Upper lobe of left lung (tissue), 6 donors: ENCODE data around the gene TRAPPC8. TPM values are rescaled to one million over a fixed set of nuclear protein-coding genes. Genes with fewer than 3 reads are reported as not detected.

Experiments
- ATAC-seq, 2 donors: fragments of 200-7000 bp; cut with Tn5 transposase; one replicate each; pipeline ENCODE4 v1.9.1; 2022; ENCODE audit warnings: mild to moderate bottlenecking in 2 of 2, moderate library complexity in 2 of 2; ENCODE audit not compliant: low FRiP score in 2 of 2
- DNase-seq, 2 donors: peaks; one replicate each; pipeline ENCODE4 v3.0.0-alpha.2; 2019 to 2020
- H3K27ac ChIP-seq, 4 donors: fragments of 200-600 bp; sonication (generic); one replicate each; pipeline ENCODE4 v1.5.1; 2016 to 2019
- H3K27me3 ChIP-seq, 4 donors: fragments of 200-600 bp; sonication (generic); one replicate each; pipeline ENCODE4 v1.5.1; 2017 to 2019
- H3K36me3 ChIP-seq, 4 donors: fragments of 200-600 bp; sonication (generic); one replicate each; pipeline ENCODE4 v1.5.1; 2016 to 2019
- H3K4me1 ChIP-seq, 4 donors: fragments of 200-600 bp; sonication (generic); one replicate each; pipeline ENCODE4 v1.5.1; 2018 to 2019
- H3K4me3 ChIP-seq, 4 donors: fragments of 200-600 bp; sonication (generic); one replicate each; pipeline ENCODE4 v1.5.1; 2017 to 2019; ENCODE audit warnings: mild to moderate bottlenecking in 2 of 4, moderate library complexity in 1 of 4
- H3K9me3 ChIP-seq, 4 donors: fragments of 200-600 bp; sonication (generic); one replicate each; pipeline ENCODE4 v1.5.1; 2018 to 2019
- EP300 ChIP-seq, 4 donors: sonication (generic); formaldehyde crosslinking; IDR thresholded peaks; one replicate each; pipeline ENCODE4 v1.5.1; 2017; ENCODE audit warnings: antibody characterized with exemption in 4 of 4, control low read depth in 2 of 4
- POLR2A ChIP-seq, 4 donors: fragments of 450-650 bp; IDR thresholded peaks; one replicate each; pipeline ENCODE4 v1.5.1; 2016 to 2017; ENCODE audit warnings: antibody characterized with exemption in 4 of 4, mild to moderate bottlenecking in 2 of 4
- POLR2AphosphoS5 ChIP-seq, 2 donors: sonication (generic); formaldehyde crosslinking; IDR thresholded peaks; one replicate each; pipeline ENCODE4 v1.5.1; 2017; ENCODE audit warnings: antibody characterized with exemption in 2 of 2
- WGBS, 2 donors: methylation state at CpG; one replicate each; pipeline ENCODE4 v1.1.5; 2017 to 2018; 5-methylcytosine and 5-hydroxymethylcytosine counted together
- total RNA-seq, 6 donors: library from RNA; depleted of rRNA in 4 of 6; stranded (reverse); fragments of >200 nt in 4 of 6; gene quantifications; one replicate each; pipeline versions ENCODE4 v1.1.0 to v1.2.1, GENCODE V29; 2016 to 2021
- TF ChIP-seq, protein P1 (sequence below), 6 experiments: fragments of 450-650 bp in 4 of 6; fragments of 200-600 bp in 2 of 6; sonication (generic) in 2 of 6; IDR thresholded peaks; one replicate each; pipeline ENCODE4 v1.5.1; 2016 to 2019; ENCODE audit warnings: antibody characterized with exemption in 6 of 6
- donor health status: DM: no; HTN: no; CAD: no; lungs with moderate emphysema.
- donor health status: DM: no; HTN: yes; CAD: no; lungs with severe emphysema.

TRAPPC8 gene, protein sequence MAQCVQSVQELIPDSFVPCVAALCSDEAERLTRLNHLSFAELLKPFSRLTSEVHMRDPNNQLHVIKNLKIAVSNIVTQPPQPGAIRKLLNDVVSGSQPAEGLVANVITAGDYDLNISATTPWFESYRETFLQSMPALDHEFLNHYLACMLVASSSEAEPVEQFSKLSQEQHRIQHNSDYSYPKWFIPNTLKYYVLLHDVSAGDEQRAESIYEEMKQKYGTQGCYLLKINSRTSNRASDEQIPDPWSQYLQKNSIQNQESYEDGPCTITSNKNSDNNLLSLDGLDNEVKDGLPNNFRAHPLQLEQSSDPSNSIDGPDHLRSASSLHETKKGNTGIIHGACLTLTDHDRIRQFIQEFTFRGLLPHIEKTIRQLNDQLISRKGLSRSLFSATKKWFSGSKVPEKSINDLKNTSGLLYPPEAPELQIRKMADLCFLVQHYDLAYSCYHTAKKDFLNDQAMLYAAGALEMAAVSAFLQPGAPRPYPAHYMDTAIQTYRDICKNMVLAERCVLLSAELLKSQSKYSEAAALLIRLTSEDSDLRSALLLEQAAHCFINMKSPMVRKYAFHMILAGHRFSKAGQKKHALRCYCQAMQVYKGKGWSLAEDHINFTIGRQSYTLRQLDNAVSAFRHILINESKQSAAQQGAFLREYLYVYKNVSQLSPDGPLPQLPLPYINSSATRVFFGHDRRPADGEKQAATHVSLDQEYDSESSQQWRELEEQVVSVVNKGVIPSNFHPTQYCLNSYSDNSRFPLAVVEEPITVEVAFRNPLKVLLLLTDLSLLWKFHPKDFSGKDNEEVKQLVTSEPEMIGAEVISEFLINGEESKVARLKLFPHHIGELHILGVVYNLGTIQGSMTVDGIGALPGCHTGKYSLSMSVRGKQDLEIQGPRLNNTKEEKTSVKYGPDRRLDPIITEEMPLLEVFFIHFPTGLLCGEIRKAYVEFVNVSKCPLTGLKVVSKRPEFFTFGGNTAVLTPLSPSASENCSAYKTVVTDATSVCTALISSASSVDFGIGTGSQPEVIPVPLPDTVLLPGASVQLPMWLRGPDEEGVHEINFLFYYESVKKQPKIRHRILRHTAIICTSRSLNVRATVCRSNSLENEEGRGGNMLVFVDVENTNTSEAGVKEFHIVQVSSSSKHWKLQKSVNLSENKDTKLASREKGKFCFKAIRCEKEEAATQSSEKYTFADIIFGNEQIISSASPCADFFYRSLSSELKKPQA (N-terminal part only)
- 10 to 100 TPM; 14.1 to 56.4 (median 40.2) TPM for total RNA-seq

DNA sequence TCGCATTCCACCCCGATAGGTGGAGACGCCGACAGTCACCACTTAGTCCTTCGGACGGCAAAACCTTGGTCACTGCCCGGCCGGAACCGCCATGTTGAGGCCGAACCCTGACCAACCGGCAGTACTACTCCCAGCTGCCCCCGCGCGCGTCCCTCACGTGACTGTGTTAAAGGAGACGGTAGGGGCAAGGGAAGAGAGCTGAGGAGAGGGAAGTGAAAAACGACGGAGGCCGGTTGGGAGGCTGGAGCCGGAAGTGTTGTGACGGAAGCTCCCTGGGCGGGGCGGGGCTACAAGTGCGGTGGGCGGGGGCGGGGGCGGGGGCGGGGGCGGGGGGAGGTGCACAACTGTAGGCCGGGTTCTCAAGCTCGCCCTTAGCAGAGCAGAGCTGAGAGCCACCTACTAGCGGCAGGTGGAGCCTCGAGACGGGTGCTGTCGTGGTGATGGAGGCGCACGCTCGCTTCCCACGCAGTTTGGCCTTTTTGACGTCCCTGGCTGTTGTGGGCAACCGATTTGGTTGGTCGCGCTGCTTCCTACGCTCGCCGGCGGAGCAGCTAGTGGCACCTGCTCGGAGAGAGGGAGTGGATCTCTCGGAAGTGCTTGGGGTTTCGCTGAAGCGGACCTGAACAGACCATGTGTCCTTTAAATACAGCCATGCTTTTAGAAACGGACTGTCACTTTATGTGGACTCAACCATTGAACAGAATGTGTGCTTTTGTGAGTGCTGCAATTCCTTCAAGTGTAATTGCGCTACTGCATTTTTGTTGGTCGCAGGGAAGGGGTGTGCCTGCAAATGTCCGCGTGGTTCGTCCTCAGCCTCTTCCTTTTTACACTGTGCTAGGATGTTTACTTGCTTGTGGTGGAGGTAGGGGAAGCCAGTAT, at the start of gene TRAPPC8:
TRAPPC8 (minus strand) TSS at position 130 of the 879 bp plus-strand sequence. CDS start 364 bp downstream, outside the sequence.
- TF ChIP-seq POLR2A (IDR thresholded peaks at IDR 0.05) = peak in 2 of 4 donors; percentile 12 to 73
- TF ChIP-seq, protein P1, sequence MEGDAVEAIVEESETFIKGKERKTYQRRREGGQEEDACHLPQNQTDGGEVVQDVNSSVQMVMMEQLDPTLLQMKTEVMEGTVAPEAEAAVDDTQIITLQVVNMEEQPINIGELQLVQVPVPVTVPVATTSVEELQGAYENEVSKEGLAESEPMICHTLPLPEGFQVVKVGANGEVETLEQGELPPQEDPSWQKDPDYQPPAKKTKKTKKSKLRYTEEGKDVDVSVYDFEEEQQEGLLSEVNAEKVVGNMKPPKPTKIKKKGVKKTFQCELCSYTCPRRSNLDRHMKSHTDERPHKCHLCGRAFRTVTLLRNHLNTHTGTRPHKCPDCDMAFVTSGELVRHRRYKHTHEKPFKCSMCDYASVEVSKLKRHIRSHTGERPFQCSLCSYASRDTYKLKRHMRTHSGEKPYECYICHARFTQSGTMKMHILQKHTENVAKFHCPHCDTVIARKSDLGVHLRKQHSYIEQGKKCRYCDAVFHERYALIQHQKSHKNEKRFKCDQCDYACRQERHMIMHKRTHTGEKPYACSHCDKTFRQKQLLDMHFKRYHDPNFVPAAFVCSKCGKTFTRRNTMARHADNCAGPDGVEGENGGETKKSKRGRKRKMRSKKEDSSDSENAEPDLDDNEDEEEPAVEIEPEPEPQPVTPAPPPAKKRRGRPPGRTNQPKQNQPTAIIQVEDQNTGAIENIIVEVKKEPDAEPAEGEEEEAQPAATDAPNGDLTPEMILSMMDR (IDR thresholded peaks at IDR 0.05) = peak in 3 of 6 experiments; percentile 9 to 17 (median 13)
- peak; percentile 90 to 96 for TF ChIP-seq POLR2AphosphoS5 (IDR thresholded peaks at IDR 0.05)
- peak in 2 of 4 donors; percentile 11 to 63 for TF ChIP-seq EP300 (IDR thresholded peaks at IDR 0.05)
- DNase-seq (peak; percentile 97 to 98), ATAC-seq (peak; percentile 98 to 99)
- Histone ChIP-seq H3K27ac (peak within 1 kb of the TSS; percentile 94 to 99 (median 96)), H3K4me3 (peak within 1 kb of the TSS; percentile 56 to 98 (median 78)), H3K27me3 (no peaks in the 10 kb centered on the region), H3K4me1 (peaks cover 22 to 43% (median 28%) of the 10 kb centered on the region in 4 donors), H3K36me3 (no peaks in the 10 kb centered on the region), H3K9me3 (no peaks in the 10 kb centered on the region)
- 0 to 1% methylated on average over 29 to 37 of the region's 58 CpGs for WGBS, 2 donors

DNA sequence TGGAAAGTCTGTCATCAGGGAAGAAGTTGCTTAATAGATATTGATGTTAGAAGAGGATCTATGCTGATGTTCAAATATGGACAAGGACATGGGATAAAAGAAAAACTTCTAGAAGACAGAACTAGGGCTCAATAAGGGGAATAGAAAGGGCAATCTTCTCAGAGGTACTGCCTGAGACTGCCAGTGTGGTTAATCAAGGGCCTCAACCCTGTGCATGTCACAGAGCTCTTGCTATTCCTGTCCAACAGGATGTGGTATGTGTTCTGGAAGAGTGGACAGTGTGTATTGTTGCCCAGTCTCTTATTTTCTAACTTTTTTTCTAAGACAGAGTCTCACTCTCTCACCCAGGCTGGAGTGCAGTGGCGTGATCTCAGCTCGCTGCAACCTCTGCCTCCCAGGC, 47.9 kb upstream of the TRAPPC8 start:
- 94 to 95% methylated on average over 2 of the region's 2 CpGs for WGBS, 2 donors
- no peaks in the 10 kb centered on the region for H3K27me3 ChIP-seq
- DNase-seq (no peak), ATAC-seq (no peak)
- H3K4me1 ChIP-seq = peaks cover 5 to 10% (median 7%) of the 10 kb centered on the region in 4 donors
- no peak overlapping the region for H3K4me3 ChIP-seq
- no peak for TF ChIP-seq EP300 (IDR thresholded peaks at IDR 0.05)
- TF ChIP-seq, protein P1 (IDR thresholded peaks at IDR 0.05) = no peak
- no peak for TF ChIP-seq POLR2AphosphoS5 (IDR thresholded peaks at IDR 0.05)
- TF ChIP-seq POLR2A (IDR thresholded peaks at IDR 0.05) = no peak
- H3K27ac ChIP-seq = no peak overlapping the region
- H3K36me3 ChIP-seq = no peaks in the 10 kb centered on the region
- H3K9me3 ChIP-seq = no peaks in the 10 kb centered on the region

DNA sequence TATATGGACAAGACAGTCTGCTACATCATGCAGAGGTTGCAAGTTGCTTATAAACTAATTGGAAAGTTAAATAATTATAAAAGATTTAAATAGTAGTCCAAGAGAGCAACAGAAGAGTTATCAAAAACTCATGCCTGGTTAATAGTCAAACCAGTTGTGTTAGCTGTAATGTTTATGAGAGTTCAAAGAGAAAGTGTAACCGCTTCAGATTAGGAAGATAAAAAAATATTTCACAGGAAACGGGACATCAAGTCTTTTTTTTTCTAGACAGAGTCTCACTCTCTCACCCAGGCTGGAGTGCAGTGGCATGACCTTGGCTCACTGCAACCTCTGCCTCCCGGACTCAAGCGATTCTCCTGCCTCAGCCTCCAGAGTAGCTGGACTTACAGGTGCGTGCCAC, 41.0 kb upstream of the TRAPPC8 start:
- Histone ChIP-seq H3K4me1 (peaks cover 6 to 11% (median 9%) of the 10 kb centered on the region in 4 donors), H3K27ac (no peak overlapping the region), H3K27me3 (no peaks in the 10 kb centered on the region), H3K9me3 (no peaks in the 10 kb centered on the region), H3K36me3 (no peaks in the 10 kb centered on the region), H3K4me3 (no peak overlapping the region)
- DNase-seq = no peak
- no peak for ATAC-seq
- TF ChIP-seq EP300 (IDR thresholded peaks at IDR 0.05) (no peak), POLR2AphosphoS5 (IDR thresholded peaks at IDR 0.05) (no peak)
- TF ChIP-seq, protein P1 (IDR thresholded peaks at IDR 0.05) = no peak
- whole genome bisulfite sequencing, 2 donors = 51 to 63% methylated on average over 5 of the region's 5 CpGs

DNA sequence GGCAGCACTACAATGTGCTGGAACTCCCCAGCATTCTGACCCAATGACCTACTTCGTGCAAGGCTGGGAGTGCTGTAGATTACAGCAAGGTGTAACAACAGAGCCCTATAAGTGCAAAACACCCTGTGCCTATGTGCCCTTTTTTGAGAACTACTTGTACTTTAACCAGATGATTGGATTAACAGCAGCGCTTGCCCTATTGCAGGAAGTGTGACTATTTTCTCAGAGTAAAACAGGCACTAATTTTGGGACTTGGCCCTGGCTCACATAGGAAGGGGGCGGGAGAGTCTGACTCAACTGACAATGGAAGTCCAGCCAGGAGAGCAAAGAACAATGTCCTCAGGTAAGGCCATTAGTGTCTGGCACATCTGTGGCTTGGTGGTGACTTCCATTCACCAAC, 40.1 kb upstream of the TRAPPC8 start:
- H3K27me3 ChIP-seq = no peaks in the 10 kb centered on the region
- peak overlapping the region in 1 of 4 donors; percentile 8 for H3K27ac ChIP-seq
- peaks cover 0 to 9% (median 3%) of the 10 kb centered on the region in 4 donors for H3K9me3 ChIP-seq
- 67 to 72% methylated on average over 3 of the region's 3 CpGs for WGBS, 2 donors
- no peaks in the 10 kb centered on the region for H3K36me3 ChIP-seq
- ATAC-seq (no peak), DNase-seq (no peak)
- H3K4me1 ChIP-seq = peaks cover 6 to 11% (median 9%) of the 10 kb centered on the region in 4 donors
- no peak for TF ChIP-seq POLR2A (IDR thresholded peaks at IDR 0.05)
- TF ChIP-seq, protein P1 (IDR thresholded peaks at IDR 0.05) = no peak
- no peak for TF ChIP-seq POLR2AphosphoS5 (IDR thresholded peaks at IDR 0.05)
- TF ChIP-seq EP300 (IDR thresholded peaks at IDR 0.05) = no peak
- no peak overlapping the region for H3K4me3 ChIP-seq
